HepG2 (cell line): Measurements from ENCODE around the gene ACSS1. TPM values are rescaled to one million over a fixed set of nuclear protein-coding genes. Genes with fewer than 3 reads are reported as not detected.

Experiments used
- ATAC-seq: fragments of 200-7000 bp; cut with Tn5 transposase; 3 replicates; pipeline ENCODE4 v1.9.1; 2020; ENCODE audit warnings: mild to moderate bottlenecking, moderate library complexity
- BruUV-seq: library from RNA; stranded (reverse); fragments of 400-500 nt; replicated peaks from 2 replicates; lab custom pipeline; 2021; lab: Mats Ljungman, UMichigan
- CTCF ChIA-PET: fragments of 300-600 bp; formaldehyde crosslinking; extraction: SDS; loops from one replicate; lab custom pipeline; 2021; ENCODE audit warnings: low total read pairs, inconsistent platforms, low intra/inter-chr PET ratio; lab: Yijun Ruan, JAX
- POLR2A ChIA-PET: fragments of 350-600 bp; sonication (Branson Sonifier 250); formaldehyde crosslinking; loops from one replicate; lab custom pipeline; 2020; ENCODE audit warnings: antibody characterized with exemption, inconsistent platforms; lab: Yijun Ruan, JAX
- DNase-seq: peaks from one replicate; pipeline ENCODE4 v3.0.0-alpha.2; 2015; ENCODE audit warnings: low spot score
- FAIRE-seq: peaks from 3 replicates; lab custom pipeline; 2011; peaks lifted over from hg19 to GRCh38; lab: Jason Lieb, UNC
- H2AFZ ChIP-seq: one replicate; pipeline ENCODE4 v1.6.1; 2011; ENCODE audit warnings: low read length, inconsistent platforms
- H3K27ac ChIP-seq: fragments of 300-600 bp; 3 replicates; pipeline ENCODE4 v1.8.0; 2011; ENCODE audit warnings: mixed run types, mild to moderate bottlenecking, mixed read lengths, low read length, inconsistent platforms; ENCODE audit not compliant: insufficient read depth; ENCODE audit errors: extremely low read length
- H3K27me3 ChIP-seq, 2 experiments: fragments of 200-600 bp in 1 of 2; 2 replicates in 1 of 2; 3 replicates in 1 of 2; pipeline versions ENCODE4 v1.6.0 to v1.8.0; 2011; ENCODE audit warnings: low read length in 2 of 2, mild to moderate bottlenecking in 2 of 2, moderate library complexity in 2 of 2, inconsistent platforms in 1 of 2; ENCODE audit not compliant: insufficient read depth in 2 of 2, control insufficient read depth in 1 of 2
- H3K36me3 ChIP-seq, 2 experiments: fragments of 200-600 bp in 1 of 2; replicated peaks in 1 of 2; 2 replicates in 1 of 2; 3 replicates in 1 of 2; pipeline versions ENCODE4 v1.5.1 to v1.8.0; 2011; ENCODE audit warnings: low read length in 2 of 2, inconsistent platforms in 1 of 2; ENCODE audit not compliant: insufficient read depth in 2 of 2, control insufficient read depth in 1 of 2
- H3K4me1 ChIP-seq: 2 replicates; pipeline ENCODE4 v1.5.1; 2012; ENCODE audit warnings: low read length, inconsistent platforms; ENCODE audit not compliant: insufficient read depth
- H3K4me2 ChIP-seq: 2 replicates; pipeline ENCODE4 v1.6.0; 2011; ENCODE audit warnings: low read depth, low read length, inconsistent platforms
- H3K4me3 ChIP-seq, 3 experiments: fragments of 200-600 bp in 1 of 3; sonication (generic), shearing (Covaris generic) in 1 of 3; replicated peaks in 1 of 3; 2 replicates each; pipeline ENCODE4 v1.5.1; 2011 to 2016; ENCODE audit warnings: low read length in 3 of 3, inconsistent platforms in 2 of 3, low read depth in 2 of 3, mild to moderate bottlenecking in 2 of 3, control low read depth in 1 of 3, mixed read lengths in 1 of 3; ENCODE audit not compliant: insufficient read depth in 1 of 3
- H3K79me2 ChIP-seq: one replicate; pipeline ENCODE4 v1.6.1; 2011; ENCODE audit warnings: low read length, inconsistent platforms; ENCODE audit not compliant: insufficient read depth
- H3K9ac ChIP-seq: 2 replicates; pipeline ENCODE4 v1.6.0; 2011; ENCODE audit warnings: mild to moderate bottlenecking, low read depth, low read length, inconsistent platforms; ENCODE audit not compliant: insufficient read depth
- H3K9me3 ChIP-seq: 2 replicates; pipeline ENCODE4 v1.5.1; 2012; ENCODE audit warnings: mild to moderate bottlenecking, low read length
- H4K20me1 ChIP-seq: 2 replicates; pipeline ENCODE4 v1.6.0; 2011; ENCODE audit warnings: inconsistent platforms, mild to moderate bottlenecking, low read length, moderate library complexity; ENCODE audit not compliant: insufficient read depth
- CEBPB ChIP-seq: IDR thresholded peaks from 2 replicates; pipeline ENCODE4 v1.6.1; 2011; ENCODE audit warnings: low read depth, low read length, improper control_type of control experiment, borderline replicate concordance
- CEBPG ChIP-seq: IDR thresholded peaks from 2 replicates; pipeline ENCODE4 v1.6.1; 2016
- EP300 ChIP-seq, 3 experiments: sonication (generic) in 1 of 3; formaldehyde crosslinking in 1 of 3; IDR thresholded peaks; 2 replicates each; pipeline versions ENCODE4 v1.5.1 to v1.6.1; 2011 to 2020; ENCODE audit warnings: low read depth in 2 of 3, low read length in 2 of 3, borderline replicate concordance in 1 of 3, improper control_type of control experiment in 1 of 3, mild to moderate bottlenecking in 1 of 3, missing genetic modification reagents in 1 of 3, moderate library complexity in 1 of 3
- EZH2 ChIP-seq: conservative IDR thresholded peaks from 2 replicates; pipeline ENCODE4 v1.6.1; 2012; ENCODE audit warnings: mild to moderate bottlenecking, low read depth, low read length, moderate library complexity
- FOXK1 ChIP-seq: sonication (generic); formaldehyde crosslinking; IDR thresholded peaks from 2 replicates; pipeline ENCODE4 v1.4.0; 2020; ENCODE audit warnings: low read depth, missing genetic modification reagents, borderline replicate concordance
- FOXO1 ChIP-seq: sonication (generic); formaldehyde crosslinking; IDR thresholded peaks from 2 replicates; pipeline ENCODE4 v1.4.0; 2020; ENCODE audit warnings: missing genetic modification reagents
- MTF2 ChIP-seq: sonication (generic); formaldehyde crosslinking; IDR thresholded peaks from 2 replicates; pipeline ENCODE4 v1.5.0; 2020; ENCODE audit warnings: missing genetic modification reagents, borderline replicate concordance
- REST ChIP-seq, 2 experiments: IDR thresholded peaks; 2 replicates each; pipeline ENCODE4 v1.6.1; 2011 to 2012; ENCODE audit warnings: low read length in 2 of 2, borderline replicate concordance in 1 of 2, low read depth in 1 of 2, mild to moderate bottlenecking in 1 of 2, moderate library complexity in 1 of 2
- TGIF2 ChIP-seq: IDR thresholded peaks from 2 replicates; pipeline ENCODE4 v1.6.1; 2016; ENCODE audit warnings: control low read depth, missing compliant biosample characterization
- ZFY ChIP-seq: sonication (generic); formaldehyde crosslinking; IDR thresholded peaks from 2 replicates; pipeline ENCODE4 v1.4.0; 2020; ENCODE audit warnings: missing genetic modification reagents
- WGBS: methylation state at CpG from one replicate; pipeline ENCODE4 v1.1.6; 2017; ENCODE audit warnings: low lambda C conversion rate; 5-methylcytosine and 5-hydroxymethylcytosine counted together
- in situ Hi-C: cut with HindIII; loops from 2 replicates; pipeline ENCODE4 v1.10.0; 2017; ENCODE audit warnings: low pct_unique_long_range_greater_than_20kb; ENCODE audit not compliant: extremely low pct_ligation_motif_present
- intact Hi-C: fragments of 100-400 bp; cut with micrococcal nuclease; formaldehyde crosslinking; loops from one replicate; pipeline ENCODE4 v1.10.0; 2022; ENCODE audit not compliant: unreplicated experiment
- polyA plus RNA-seq, 8 experiments: library from polyadenylated mRNA; depleted of rRNA in 3 of 8; stranded (reverse) in 7 of 8; unstranded in 1 of 8; fragments of >200 nt; fragmentation: Illumina TruSeq in 4 of 8; extraction: Trizol in 4 of 8; gene quantifications; 2 replicates each; pipeline versions ENCODE4 v1.2.1 to v1.2.3, GENCODE V29; 2011 to 2016; ENCODE audit warnings: low read depth in 4 of 8, missing spikeins in 1 of 8, mixed read lengths in 1 of 8; ENCODE audit not compliant: insufficient read depth in 1 of 8
- total RNA-seq, 5 experiments: library from RNA; depleted of rRNA; stranded (reverse); fragments of >200 nt; fragmentation: Illumina TruSeq; extraction: Trizol; gene quantifications; 2 replicates each; pipeline ENCODE4 v1.2.3, GENCODE V29; 2016; ENCODE audit warnings: low read depth in 1 of 5
- TF ChIP-seq, protein P1 (sequence below): sonication (generic); formaldehyde crosslinking; IDR thresholded peaks from 2 replicates; pipeline ENCODE4 v1.4.0; 2020; ENCODE audit warnings: missing genetic modification reagents
- TF ChIP-seq, protein P2 (sequence below), 2 experiments: sonication (generic) in 1 of 2; formaldehyde crosslinking in 1 of 2; IDR thresholded peaks; 2 replicates each; pipeline versions ENCODE4 v1.4.0 to v1.6.1; 2018 to 2020; ENCODE audit warnings: missing genetic modification reagents in 2 of 2, borderline replicate concordance in 1 of 2, low read depth in 1 of 2, mild to moderate bottlenecking in 1 of 2, missing biosample characterization in 1 of 2

Gene ACSS1
- total and polyA plus RNA-seq, 2 of the 13 experiments (the other 11 are each of a cell fraction or from before 2014, with no cell fraction given), result 15.2 to 41.6 TPM

- ATAC-seq (peak; percentile 79), DNase-seq (peak; percentile 82), FAIRE-seq (peak; percentile 88)
- intact Hi-C loops, result loop anchor here (5.0 kb wide), 1 partner anchor 60 kb away; no protein-coding TSS in a partner anchor
- Histone ChIP-seq H3K27ac (no peak overlapping the region), H3K4me3 (peak overlapping the region; percentile 22 to 65 (median 30); a peak in 5 of 6 replicates), H2AFZ (no peak overlapping the region), H3K9ac (no peak overlapping the region), H3K4me2 (peak overlapping the region; percentile 70), H3K36me3 (no peaks in the 10 kb centered on the region), H3K79me2 (no peaks in the 10 kb centered on the region), H4K20me1 (no peaks in the 10 kb centered on the region), H3K4me1 (peaks cover 25% of the 10 kb centered on the region), H3K27me3 (peaks cover 10 to 70% of the 10 kb centered on the region in 2 experiments; a peak in 4 of 5 replicates), H3K9me3 (no peaks in the 10 kb centered on the region)
- POLR2A ChIA-PET, result no interaction called here
- in situ Hi-C loops, result no loop called here
- 14% methylated on average over 14 of the region's 14 CpGs for WGBS
- CTCF ChIA-PET, result interaction anchor here (3.0 kb wide), 1 partner anchor 83 kb away, joined by 35 read pairs; the partner anchor contains the start of gene APMAP
- no TSS peak for BruUV-seq
- TF ChIP-seq EZH2 (no peak; the same call in 1 of the 2 replicates), CEBPB (peak; percentile 89), FOXK1 (CRISPR knock-in tag) (peak; percentile 10; the same call in 1 of the 2 replicates), TGIF2 (CRISPR knock-in tag) (0 out of 2 replicates have a peak, but pooled peaks have one; percentile 67), ZFY (peak; percentile 9; the same call in 1 of the 2 replicates), REST (IDR thresholded peaks at IDR 0.05; ENCODE audit: borderline replicate concordance in 1 of 2, low read depth in 1 of 2, low read length in 2 of 2) (0 out of 4 replicates have a peak, but pooled peaks of 1 of the 2 experiments have one; percentile 19), MTF2 (0 out of 2 replicates have a peak, but pooled peaks have one; percentile 9), EP300 (IDR thresholded peaks at IDR 0.05; ENCODE audit: low read depth in 2 of 2, low read length in 2 of 2) (0 out of 4 replicates have a peak, but pooled peaks of 1 of the 2 experiments have one; percentile 26), EP300 (CRISPR knock-in tag; IDR thresholded peaks at IDR 0.05; ENCODE audit: borderline replicate concordance) (no peak), FOXO1 (CRISPR knock-in tag) (peak; percentile 36; the same call in 1 of the 2 replicates), CEBPG (peak; percentile 91)
- TF ChIP-seq, protein P1, sequence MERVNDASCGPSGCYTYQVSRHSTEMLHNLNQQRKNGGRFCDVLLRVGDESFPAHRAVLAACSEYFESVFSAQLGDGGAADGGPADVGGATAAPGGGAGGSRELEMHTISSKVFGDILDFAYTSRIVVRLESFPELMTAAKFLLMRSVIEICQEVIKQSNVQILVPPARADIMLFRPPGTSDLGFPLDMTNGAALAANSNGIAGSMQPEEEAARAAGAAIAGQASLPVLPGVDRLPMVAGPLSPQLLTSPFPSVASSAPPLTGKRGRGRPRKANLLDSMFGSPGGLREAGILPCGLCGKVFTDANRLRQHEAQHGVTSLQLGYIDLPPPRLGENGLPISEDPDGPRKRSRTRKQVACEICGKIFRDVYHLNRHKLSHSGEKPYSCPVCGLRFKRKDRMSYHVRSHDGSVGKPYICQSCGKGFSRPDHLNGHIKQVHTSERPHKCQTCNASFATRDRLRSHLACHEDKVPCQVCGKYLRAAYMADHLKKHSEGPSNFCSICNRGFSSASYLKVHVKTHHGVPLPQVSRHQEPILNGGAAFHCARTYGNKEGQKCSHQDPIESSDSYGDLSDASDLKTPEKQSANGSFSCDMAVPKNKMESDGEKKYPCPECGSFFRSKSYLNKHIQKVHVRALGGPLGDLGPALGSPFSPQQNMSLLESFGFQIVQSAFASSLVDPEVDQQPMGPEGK, result peak; percentile 80
- TF ChIP-seq, protein P2, sequence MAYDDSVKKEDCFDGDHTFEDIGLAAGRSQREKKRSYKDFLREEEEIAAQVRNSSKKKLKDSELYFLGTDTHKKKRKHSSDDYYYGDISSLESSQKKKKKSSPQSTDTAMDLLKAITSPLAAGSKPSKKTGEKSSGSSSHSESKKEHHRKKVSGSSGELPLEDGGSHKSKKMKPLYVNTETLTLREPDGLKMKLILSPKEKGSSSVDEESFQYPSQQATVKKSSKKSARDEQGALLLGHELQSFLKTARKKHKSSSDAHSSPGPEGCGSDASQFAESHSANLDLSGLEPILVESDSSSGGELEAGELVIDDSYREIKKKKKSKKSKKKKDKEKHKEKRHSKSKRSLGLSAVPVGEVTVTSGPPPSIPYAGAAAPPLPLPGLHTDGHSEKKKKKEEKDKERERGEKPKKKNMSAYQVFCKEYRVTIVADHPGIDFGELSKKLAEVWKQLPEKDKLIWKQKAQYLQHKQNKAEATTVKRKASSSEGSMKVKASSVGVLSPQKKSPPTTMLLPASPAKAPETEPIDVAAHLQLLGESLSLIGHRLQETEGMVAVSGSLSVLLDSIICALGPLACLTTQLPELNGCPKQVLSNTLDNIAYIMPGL (CRISPR knock-in tag; IDR thresholded peaks at IDR 0.05; ENCODE audit: borderline replicate concordance in 1 of 2, low read depth in 1 of 2), result peak; percentile 40 to 60; a peak in 3 of 4 replicates
Observed at GRCh38 chr20:25076731-25077609, 19.0 kb upstream of the ACSS1 start.
